Panc1 (cell line): ENCODE data around the gene NHS. TPM values are rescaled to one million over a fixed set of nuclear protein-coding genes. Genes with fewer than 3 reads are reported as not detected.

ENCODE experiments used
- ATAC-seq: fragments of 200-7000 bp; cut with Tn5 transposase; 2 replicates; pipeline ENCODE4 v1.9.1; 2020; ENCODE audit warnings: mild to moderate bottlenecking, moderate library complexity
- BruUV-seq: library from RNA; stranded (reverse); fragments of 400-500 nt; replicated peaks from 2 replicates; lab custom pipeline; 2021; lab: Mats Ljungman, UMichigan
- CTCF ChIA-PET: fragments of 300-600 bp; sonication (Branson Sonifier 250); formaldehyde crosslinking; loops from one replicate; lab custom pipeline; 2022; ENCODE audit warnings: antibody characterized with exemption; lab: Charles Lee
- POLR2A ChIA-PET: fragments of 300-600 bp; sonication (Branson Sonifier 250); formaldehyde crosslinking; loops from one replicate; lab custom pipeline; 2022; ENCODE audit warnings: antibody characterized with exemption; lab: Charles Lee
- DNase-seq: peaks from one replicate; pipeline ENCODE4 v3.0.0-alpha.2; 2010; ENCODE audit warnings: low read depth, low spot score
- H3K27ac ChIP-seq: 2 replicates; pipeline ENCODE4 v1.5.1; 2011; ENCODE audit warnings: mild to moderate bottlenecking, low read length, inconsistent platforms
- H3K27me3 ChIP-seq: fragments of 200-500 bp; sonication (Bioruptor generic); 2 replicates; pipeline ENCODE4 v1.6.0; 2014; ENCODE audit warnings: low read length, inconsistent platforms; ENCODE audit not compliant: control insufficient read depth, insufficient read depth
- H3K36me3 ChIP-seq: fragments of 200-500 bp; sonication (Bioruptor generic); 2 replicates; pipeline ENCODE4 v1.5.1; 2014; ENCODE audit warnings: inconsistent platforms, mild to moderate bottlenecking, low read length, moderate library complexity; ENCODE audit not compliant: control insufficient read depth, insufficient read depth
- H3K4me1 ChIP-seq: 2 replicates; pipeline ENCODE4 v1.5.1; 2011; ENCODE audit warnings: inconsistent platforms, mild to moderate bottlenecking, low read length, moderate library complexity; ENCODE audit not compliant: control insufficient read depth, insufficient read depth
- H3K4me3 ChIP-seq, 2 experiments: 2 replicates each; pipeline ENCODE4 v1.5.1; 2011 to 2012; ENCODE audit warnings: low read depth in 2 of 2, low read length in 2 of 2, mild to moderate bottlenecking in 2 of 2, inconsistent platforms in 1 of 2, moderate library complexity in 1 of 2
- H3K9me3 ChIP-seq: fragments of 200-500 bp; sonication (Bioruptor generic); 2 replicates; pipeline ENCODE4 v1.5.1; 2014; ENCODE audit warnings: low read depth, mild to moderate bottlenecking, inconsistent platforms, low read length, moderate library complexity; ENCODE audit not compliant: control insufficient read depth, insufficient read depth
- POLR2AphosphoS5 ChIP-seq: IDR thresholded peaks from 2 replicates; pipeline ENCODE4 v1.6.1; 2012; ENCODE audit warnings: mild to moderate bottlenecking, low read depth, low read length, moderate library complexity
- REST ChIP-seq, 2 experiments: IDR thresholded peaks; 2 replicates each; pipeline ENCODE4 v1.6.1; 2011 to 2012; ENCODE audit warnings: low read depth in 2 of 2, control low read depth in 1 of 2, low read length in 1 of 2, mild to moderate bottlenecking in 1 of 2, moderate library complexity in 1 of 2; ENCODE audit not compliant: insufficient read depth in 1 of 2
- SIN3A ChIP-seq: IDR thresholded peaks from 2 replicates; pipeline ENCODE4 v1.6.1; 2012; ENCODE audit warnings: low read depth, mild to moderate bottlenecking, low read length, moderate library complexity, borderline replicate concordance; ENCODE audit not compliant: insufficient read depth
- TCF7L2 ChIP-seq: IDR thresholded peaks from 2 replicates; pipeline ENCODE4 v1.6.1; 2011; ENCODE audit warnings: mild to moderate bottlenecking, low read depth, low read length, inconsistent platforms
- in situ Hi-C: cut with HindIII; loops from 2 replicates; pipeline ENCODE4 v1.10.0; 2016; ENCODE audit warnings: low sequenced_read_pairs, low pct_unique_long_range_greater_than_20kb
- intact Hi-C: fragments of 100-400 bp; cut with micrococcal nuclease; formaldehyde crosslinking; loops from one replicate; pipeline ENCODE4 v1.10.0; 2022; ENCODE audit not compliant: unreplicated experiment
- total RNA-seq: library from RNA; stranded (reverse); gene quantifications from one replicate; pipeline ENCODE4 v1.2.1, GENCODE V29; 2021; ENCODE audit not compliant: unreplicated experiment
- TF ChIP-seq, protein P1 (sequence below): fragments of 450-650 bp; IDR thresholded peaks from 2 replicates; pipeline ENCODE4 v1.5.1; 2017; ENCODE audit warnings: mild to moderate bottlenecking

NHS gene
- total RNA-seq, 1 experiment from 2014 or later, result 0.80 TPM

GRCh38 chrX:17687648-17688047, 312.6 kb downstream of the NHS start:
- H3K27ac ChIP-seq, result no peak overlapping the region
- BruUV-seq, result no TSS peak
- ChIA-PET POLR2A (no interaction called here), CTCF (no interaction called here)
- no peak overlapping the region for H3K4me3 ChIP-seq
- H3K4me1 ChIP-seq, result no peaks in the 10 kb centered on the region
- DNase-seq (no peak), ATAC-seq (no peak)
- TF ChIP-seq REST (IDR thresholded peaks at IDR 0.05; ENCODE audit: insufficient read depth in 1 of 2, low read depth in 2 of 2, low read length in 1 of 2) (no peak), TCF7L2 (no peak), POLR2AphosphoS5 (no peak), SIN3A (no peak)
- TF ChIP-seq, protein P1, sequence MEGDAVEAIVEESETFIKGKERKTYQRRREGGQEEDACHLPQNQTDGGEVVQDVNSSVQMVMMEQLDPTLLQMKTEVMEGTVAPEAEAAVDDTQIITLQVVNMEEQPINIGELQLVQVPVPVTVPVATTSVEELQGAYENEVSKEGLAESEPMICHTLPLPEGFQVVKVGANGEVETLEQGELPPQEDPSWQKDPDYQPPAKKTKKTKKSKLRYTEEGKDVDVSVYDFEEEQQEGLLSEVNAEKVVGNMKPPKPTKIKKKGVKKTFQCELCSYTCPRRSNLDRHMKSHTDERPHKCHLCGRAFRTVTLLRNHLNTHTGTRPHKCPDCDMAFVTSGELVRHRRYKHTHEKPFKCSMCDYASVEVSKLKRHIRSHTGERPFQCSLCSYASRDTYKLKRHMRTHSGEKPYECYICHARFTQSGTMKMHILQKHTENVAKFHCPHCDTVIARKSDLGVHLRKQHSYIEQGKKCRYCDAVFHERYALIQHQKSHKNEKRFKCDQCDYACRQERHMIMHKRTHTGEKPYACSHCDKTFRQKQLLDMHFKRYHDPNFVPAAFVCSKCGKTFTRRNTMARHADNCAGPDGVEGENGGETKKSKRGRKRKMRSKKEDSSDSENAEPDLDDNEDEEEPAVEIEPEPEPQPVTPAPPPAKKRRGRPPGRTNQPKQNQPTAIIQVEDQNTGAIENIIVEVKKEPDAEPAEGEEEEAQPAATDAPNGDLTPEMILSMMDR, result no peak
- H3K27me3 ChIP-seq, result no peaks in the 10 kb centered on the region
- intact Hi-C loops, result no loop called here
- in situ Hi-C loops, result no loop called here
- no peaks in the 10 kb centered on the region for H3K36me3 ChIP-seq
- no peaks in the 10 kb centered on the region for H3K9me3 ChIP-seq

GRCh38 chrX:17689971-17690409, 315.0 kb downstream of the NHS start:
- peak; percentile 4 for DNase-seq
- H3K27me3 ChIP-seq, result no peaks in the 10 kb centered on the region
- in situ Hi-C loops (no loop called here), intact Hi-C loops (loop anchor here (5.0 kb wide), 1 partner anchor 448 kb away; no protein-coding TSS in a partner anchor)
- CTCF ChIA-PET, result no interaction called here
- no peaks in the 10 kb centered on the region for H3K4me1 ChIP-seq
- H3K27ac ChIP-seq, result no peak overlapping the region
- H3K36me3 ChIP-seq, result no peaks in the 10 kb centered on the region
- TF ChIP-seq TCF7L2, result no peak
- TF ChIP-seq, protein P1, result peak; percentile 69
- POLR2A ChIA-PET, result no interaction called here
- H3K4me3 ChIP-seq, result no peak overlapping the region
- peak; percentile 69; the same call in 1 of the 2 replicates for ATAC-seq
- H3K9me3 ChIP-seq, result no peaks in the 10 kb centered on the region
- no TSS peak for BruUV-seq
